ENCODE measurements around the gene DUOX2.

- no peak for TF ChIP-seq CTCF (conservative IDR thresholded peaks at IDR 0.05; ENCODE audit: low read depth, low read length)
- TF ChIP-seq EZH2 (IDR thresholded peaks at IDR 0.05; ENCODE audit: borderline replicate concordance, low read depth, low read length, poor library complexity, severe bottlenecking): no peak
Observed at GRCh38 chr15:45099549-45100165, 14.3 kb downstream of the DUOX2 start.
